GM23338 (cell line): ENCODE results near the gene FAM237B. TPM values are rescaled to one million over a fixed set of nuclear protein-coding genes. Genes with fewer than 3 reads are reported as not detected.

ENCODE experiments used
- ATAC-seq: fragments of 200-7000 bp; cut with Tn5 transposase; 3 replicates; pipeline ENCODE4 v1.9.1; 2020
- DNase-seq: peaks from one replicate; pipeline ENCODE4 v3.0.0-alpha.2; 2015; ENCODE audit warnings: low spot score
- H2AFZ ChIP-seq: fragments of 200-600 bp; sonication (generic); 2 replicates; pipeline ENCODE4 v1.8.0; 2016; ENCODE audit warnings: antibody characterized with exemption, mild to moderate bottlenecking, moderate library complexity
- H3F3A ChIP-seq: fragments of 200-600 bp; sonication (generic); replicated peaks from 2 replicates; pipeline ENCODE4 v1.8.0; 2017; ENCODE audit warnings: antibody characterized with exemption, mixed run types, low read depth
- H3K27ac ChIP-seq: fragments of 200-600 bp; sonication (generic); 2 replicates; pipeline ENCODE4 v1.6.1; 2016; ENCODE audit warnings: low read depth
- H3K27me3 ChIP-seq: fragments of 200-600 bp; sonication (generic); 2 replicates; pipeline ENCODE4 v1.8.0; 2016; ENCODE audit warnings: mild to moderate bottlenecking, mixed run types, moderate library complexity; ENCODE audit not compliant: insufficient read depth
- H3K36me3 ChIP-seq: fragments of 200-600 bp; sonication (generic); 2 replicates; pipeline ENCODE4 v1.8.0; 2016; ENCODE audit warnings: mild to moderate bottlenecking; ENCODE audit not compliant: insufficient read depth
- H3K4me1 ChIP-seq: fragments of 200-600 bp; sonication (generic); 2 replicates; pipeline ENCODE4 v1.8.0; 2016; ENCODE audit warnings: mild to moderate bottlenecking, moderate library complexity; ENCODE audit not compliant: insufficient read depth
- H3K4me2 ChIP-seq: fragments of 200-600 bp; sonication (generic); 2 replicates; pipeline ENCODE4 v1.7.1; 2017; ENCODE audit warnings: mixed run types
- H3K4me3 ChIP-seq: fragments of 200-600 bp; sonication (generic); 2 replicates; pipeline ENCODE4 v1.6.1; 2016; ENCODE audit warnings: mixed run types
- H3K79me2 ChIP-seq: fragments of 200-600 bp; sonication (generic); replicated peaks from 2 replicates; pipeline ENCODE4 v1.8.0; 2017; ENCODE audit warnings: mild to moderate bottlenecking; ENCODE audit not compliant: insufficient read depth
- H3K9me2 ChIP-seq: fragments of 200-600 bp; sonication (generic); 2 replicates; pipeline ENCODE4 v1.8.0; 2017; ENCODE audit not compliant: insufficient read depth
- H4K20me1 ChIP-seq: fragments of 200-600 bp; sonication (generic); replicated peaks from 2 replicates; pipeline ENCODE4 v1.8.0; 2017; ENCODE audit warnings: mild to moderate bottlenecking; ENCODE audit not compliant: insufficient read depth
- H3K27ac Mint-ChIP-seq: 2 replicates; pipeline ENCODE4 v1.8.0; 2020; ENCODE audit warnings: inconsistent platforms, mild to moderate bottlenecking, moderate library complexity, mixed read lengths
- H3K27me3 Mint-ChIP-seq: 3 replicates; pipeline ENCODE4 v1.8.0; 2022; ENCODE audit warnings: low read depth, mild to moderate bottlenecking, moderate library complexity, mixed read lengths, inconsistent platforms; ENCODE audit not compliant: insufficient read depth, poor library complexity
- H3K36me3 Mint-ChIP-seq: 3 replicates; pipeline ENCODE4 v1.8.0; 2021; ENCODE audit warnings: low read depth, mild to moderate bottlenecking, inconsistent platforms, moderate library complexity, mixed read lengths
- H3K4me1 Mint-ChIP-seq: 3 replicates; pipeline ENCODE4 v1.8.0; 2020; ENCODE audit warnings: mild to moderate bottlenecking, inconsistent platforms, mixed read lengths
- H3K4me3 Mint-ChIP-seq: 3 replicates; pipeline ENCODE4 v1.8.0; 2021; ENCODE audit warnings: moderate library complexity, mild to moderate bottlenecking, inconsistent platforms, mixed read lengths
- H3K9me3 Mint-ChIP-seq: 3 replicates; pipeline ENCODE4 v1.8.0; 2020; ENCODE audit warnings: moderate library complexity, mild to moderate bottlenecking, inconsistent platforms, mixed read lengths
- CREB1 ChIP-seq: fragments of 250-450 bp; sonication (Bioruptor Pico); IDR thresholded peaks from 2 replicates; pipeline ENCODE4 v1.5.0; 2020; ENCODE audit warnings: low read depth, mild to moderate bottlenecking, moderate library complexity
- CTCF ChIP-seq, 2 experiments: fragments of 200-600 bp in 1 of 2; sonication (generic) in 1 of 2; conservative IDR thresholded peaks; 2 replicates each; pipeline versions ENCODE4 v1.5.1 to v1.6.1; 2016 to 2017; ENCODE audit warnings: antibody characterized with exemption in 2 of 2, low read depth in 2 of 2, mild to moderate bottlenecking in 2 of 2, moderate library complexity in 1 of 2
- ETS1 ChIP-seq: IDR thresholded peaks from 2 replicates; pipeline ENCODE4 v1.6.1; 2016; ENCODE audit warnings: antibody characterized with exemption
- NANOG ChIP-seq: IDR thresholded peaks from 2 replicates; pipeline ENCODE4 v1.6.1; 2016; ENCODE audit warnings: antibody characterized with exemption, borderline replicate concordance
- STAT1 ChIP-seq: IDR thresholded peaks from one replicate; pipeline ENCODE4 v1.6.1; 2016; ENCODE audit warnings: antibody characterized with exemption; ENCODE audit not compliant: unreplicated experiment
- ZNF114 ChIP-seq: fragments of 250-450 bp; sonication (Bioruptor Pico); IDR thresholded peaks from 2 replicates; pipeline ENCODE4 v1.5.0; 2020; ENCODE audit warnings: mild to moderate bottlenecking, moderate library complexity
- ZNF331 ChIP-seq: fragments of 250-450 bp; sonication (Bioruptor Pico); IDR thresholded peaks from 2 replicates; pipeline ENCODE4 v1.5.0; 2020; ENCODE audit warnings: low read depth, mild to moderate bottlenecking, moderate library complexity
- ZNF462 ChIP-seq: fragments of 250-450 bp; sonication (Bioruptor Pico); IDR thresholded peaks from 2 replicates; pipeline ENCODE4 v1.5.0; 2020; ENCODE audit warnings: mild to moderate bottlenecking, moderate library complexity
- polyA plus RNA-seq: library from polyadenylated mRNA; unstranded; fragments of >200 nt; fragmentation: Nextera tagmentation; extraction: Ambion mirVana; gene quantifications from 2 replicates; pipeline ENCODE4 v1.2.1, GENCODE V29; 2016
- total RNA-seq: library from RNA; depleted of rRNA; stranded (reverse); fragments of >200 nt; shearing (Covaris generic); gene quantifications from 2 replicates; pipeline ENCODE4 v1.2.3, GENCODE V29; 2014
- TF ChIP-seq, protein P1 (sequence below): IDR thresholded peaks from one replicate; pipeline ENCODE4 v1.6.1; 2018; ENCODE audit warnings: antibody characterized with exemption; ENCODE audit not compliant: unreplicated experiment

FAM237B gene
- total and polyA plus RNA-seq, 2 experiments from 2014 or later, result 0.07 to 0.13 TPM

DNA sequence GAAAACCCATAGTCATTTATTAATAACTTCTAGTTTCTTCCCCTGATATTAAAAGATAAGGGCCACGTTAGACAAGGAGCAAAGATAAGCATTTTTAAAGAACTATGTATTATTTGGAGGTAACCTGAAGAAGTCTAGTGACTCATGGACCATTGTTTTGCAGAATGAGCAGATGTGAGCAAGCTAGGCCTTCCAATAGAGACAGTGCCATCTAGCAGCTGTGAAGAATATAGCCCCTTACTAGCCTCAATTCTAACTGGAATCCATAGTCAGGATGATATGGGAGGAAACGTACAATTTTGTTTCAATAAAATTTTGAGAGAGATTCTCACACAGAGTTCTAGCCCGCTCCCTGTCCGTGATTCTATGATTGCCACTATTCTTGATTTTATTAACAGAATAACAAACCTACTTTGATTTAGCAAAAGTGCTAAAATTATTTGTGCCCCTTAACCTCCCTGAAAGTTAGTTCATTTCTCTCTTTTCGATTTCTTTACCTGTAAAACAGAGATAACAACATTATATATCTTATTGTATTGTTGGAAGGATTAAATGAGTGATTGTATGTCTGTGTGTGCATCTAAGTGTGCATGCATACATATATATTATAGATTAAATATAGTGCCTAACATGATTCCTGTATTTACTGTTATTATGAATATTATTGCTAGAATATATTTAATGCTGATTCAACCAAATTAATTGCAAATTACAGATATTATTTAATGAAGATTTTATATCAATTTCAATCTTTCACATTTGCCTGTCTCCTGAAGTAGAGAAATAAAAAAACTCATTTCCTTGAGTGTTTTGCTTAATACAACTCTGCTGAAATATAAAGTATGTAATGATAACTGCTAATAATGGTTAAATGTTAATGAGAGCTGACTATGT is 22.7 kb downstream of the FAM237B start (continued):
- peak; percentile 57 to 70 for TF ChIP-seq CTCF (conservative IDR thresholded peaks at IDR 0.05; ENCODE audit: low read depth in 2 of 2)
- no peak for TF ChIP-seq ZNF331
- no peak for TF ChIP-seq ETS1

DNA sequence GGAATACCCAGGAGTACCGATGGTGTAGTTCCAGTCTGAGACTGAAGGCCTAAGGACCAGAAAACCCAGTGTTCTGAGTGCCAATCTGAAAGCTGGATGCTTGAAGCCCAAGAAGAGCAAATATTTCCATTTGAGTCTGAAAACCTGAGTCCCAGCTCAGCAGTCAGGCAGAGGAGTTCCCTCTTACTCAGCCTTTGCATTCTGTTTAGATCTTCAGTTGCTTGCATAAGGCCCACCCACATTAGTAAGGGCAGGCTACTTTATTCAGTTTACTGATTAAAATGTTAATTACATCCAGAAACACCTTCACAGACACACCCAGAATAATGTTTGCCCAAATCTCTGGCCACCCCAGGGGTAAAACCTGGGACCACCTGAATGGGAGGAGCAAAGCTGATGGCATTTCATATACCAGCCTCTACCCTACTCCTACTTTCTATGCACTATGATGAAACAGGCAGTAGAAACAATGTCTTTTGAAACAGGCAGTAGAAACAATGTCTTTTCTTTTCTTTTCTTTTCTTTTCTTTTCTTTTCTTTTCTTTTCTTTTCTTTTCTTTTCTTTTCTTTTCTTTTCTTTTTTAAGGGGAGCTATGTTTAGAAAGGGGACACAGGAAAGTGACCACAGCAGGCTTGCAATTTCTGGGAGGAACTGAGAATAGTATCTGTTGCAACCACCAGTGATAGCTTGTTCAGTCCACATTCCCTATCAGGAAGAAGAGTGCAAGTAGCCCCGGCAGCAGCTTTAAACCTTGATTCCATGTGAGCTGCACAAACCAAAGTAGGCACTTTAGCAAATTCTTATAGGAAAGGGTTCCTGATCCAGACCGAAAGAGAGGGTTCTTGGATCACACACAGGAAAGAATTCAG is 30.6 kb downstream of the FAM237B start:
- H2AFZ ChIP-seq, result no peak overlapping the region
- Mint-ChIP-seq H3K36me3 (peaks cover 42% of the 10 kb centered on the region), H3K4me1 (no peaks in the 10 kb centered on the region), H3K4me3 (no peak overlapping the region), H3K27me3 (no peaks in the 10 kb centered on the region), H3K9me3 (peaks cover 25% of the 10 kb centered on the region), H3K27ac (no peak overlapping the region)
- no peaks in the 10 kb centered on the region for H3K27me3 ChIP-seq
- no peak overlapping the region for H3K27ac ChIP-seq
- no peaks in the 10 kb centered on the region for H3K4me1 ChIP-seq
- H3F3A ChIP-seq, result no peaks in the 10 kb centered on the region
- H3K4me3 ChIP-seq, result no peak overlapping the region
- ATAC-seq (no peak), DNase-seq (no peak)
- no peaks in the 10 kb centered on the region for H3K9me2 ChIP-seq
- no peak overlapping the region for H3K4me2 ChIP-seq
- H3K36me3 ChIP-seq, result no peaks in the 10 kb centered on the region
- no peaks in the 10 kb centered on the region for H3K79me2 ChIP-seq
- no peaks in the 10 kb centered on the region for H4K20me1 ChIP-seq
- TF ChIP-seq ZNF114 (CRISPR knock-in tag), result no peak
- TF ChIP-seq, protein P1, sequence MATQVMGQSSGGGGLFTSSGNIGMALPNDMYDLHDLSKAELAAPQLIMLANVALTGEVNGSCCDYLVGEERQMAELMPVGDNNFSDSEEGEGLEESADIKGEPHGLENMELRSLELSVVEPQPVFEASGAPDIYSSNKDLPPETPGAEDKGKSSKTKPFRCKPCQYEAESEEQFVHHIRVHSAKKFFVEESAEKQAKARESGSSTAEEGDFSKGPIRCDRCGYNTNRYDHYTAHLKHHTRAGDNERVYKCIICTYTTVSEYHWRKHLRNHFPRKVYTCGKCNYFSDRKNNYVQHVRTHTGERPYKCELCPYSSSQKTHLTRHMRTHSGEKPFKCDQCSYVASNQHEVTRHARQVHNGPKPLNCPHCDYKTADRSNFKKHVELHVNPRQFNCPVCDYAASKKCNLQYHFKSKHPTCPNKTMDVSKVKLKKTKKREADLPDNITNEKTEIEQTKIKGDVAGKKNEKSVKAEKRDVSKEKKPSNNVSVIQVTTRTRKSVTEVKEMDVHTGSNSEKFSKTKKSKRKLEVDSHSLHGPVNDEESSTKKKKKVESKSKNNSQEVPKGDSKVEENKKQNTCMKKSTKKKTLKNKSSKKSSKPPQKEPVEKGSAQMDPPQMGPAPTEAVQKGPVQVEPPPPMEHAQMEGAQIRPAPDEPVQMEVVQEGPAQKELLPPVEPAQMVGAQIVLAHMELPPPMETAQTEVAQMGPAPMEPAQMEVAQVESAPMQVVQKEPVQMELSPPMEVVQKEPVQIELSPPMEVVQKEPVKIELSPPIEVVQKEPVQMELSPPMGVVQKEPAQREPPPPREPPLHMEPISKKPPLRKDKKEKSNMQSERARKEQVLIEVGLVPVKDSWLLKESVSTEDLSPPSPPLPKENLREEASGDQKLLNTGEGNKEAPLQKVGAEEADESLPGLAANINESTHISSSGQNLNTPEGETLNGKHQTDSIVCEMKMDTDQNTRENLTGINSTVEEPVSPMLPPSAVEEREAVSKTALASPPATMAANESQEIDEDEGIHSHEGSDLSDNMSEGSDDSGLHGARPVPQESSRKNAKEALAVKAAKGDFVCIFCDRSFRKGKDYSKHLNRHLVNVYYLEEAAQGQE, result no peak
- no peak for TF ChIP-seq STAT1
- TF ChIP-seq ZNF331, result no peak
- TF ChIP-seq NANOG, result no peak
- TF ChIP-seq CREB1, result no peak
- TF ChIP-seq ZNF462, result no peak
